ENCODE measurements around the gene C6orf58.

GRCh38 chr6:127630800-127631199 lies 53.8 kb downstream of the C6orf58 start:
- TF ChIP-seq, protein P1, sequence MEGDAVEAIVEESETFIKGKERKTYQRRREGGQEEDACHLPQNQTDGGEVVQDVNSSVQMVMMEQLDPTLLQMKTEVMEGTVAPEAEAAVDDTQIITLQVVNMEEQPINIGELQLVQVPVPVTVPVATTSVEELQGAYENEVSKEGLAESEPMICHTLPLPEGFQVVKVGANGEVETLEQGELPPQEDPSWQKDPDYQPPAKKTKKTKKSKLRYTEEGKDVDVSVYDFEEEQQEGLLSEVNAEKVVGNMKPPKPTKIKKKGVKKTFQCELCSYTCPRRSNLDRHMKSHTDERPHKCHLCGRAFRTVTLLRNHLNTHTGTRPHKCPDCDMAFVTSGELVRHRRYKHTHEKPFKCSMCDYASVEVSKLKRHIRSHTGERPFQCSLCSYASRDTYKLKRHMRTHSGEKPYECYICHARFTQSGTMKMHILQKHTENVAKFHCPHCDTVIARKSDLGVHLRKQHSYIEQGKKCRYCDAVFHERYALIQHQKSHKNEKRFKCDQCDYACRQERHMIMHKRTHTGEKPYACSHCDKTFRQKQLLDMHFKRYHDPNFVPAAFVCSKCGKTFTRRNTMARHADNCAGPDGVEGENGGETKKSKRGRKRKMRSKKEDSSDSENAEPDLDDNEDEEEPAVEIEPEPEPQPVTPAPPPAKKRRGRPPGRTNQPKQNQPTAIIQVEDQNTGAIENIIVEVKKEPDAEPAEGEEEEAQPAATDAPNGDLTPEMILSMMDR (IDR thresholded peaks at IDR 0.05; ENCODE audit: low read length): no peak
- TF ChIP-seq EZH2 (IDR thresholded peaks at IDR 0.05; ENCODE audit: borderline replicate concordance, low read length): no peak

All from OCI-LY1 (cell line).